ENCODE measurements around the gene RNF13. TPM values are rescaled to one million over a fixed set of nuclear protein-coding genes. Genes with fewer than 3 reads are reported as not detected.

Gene RNF13
- total RNA-seq, 1 donor from 2014 or later, result 66.0 TPM

DNA sequence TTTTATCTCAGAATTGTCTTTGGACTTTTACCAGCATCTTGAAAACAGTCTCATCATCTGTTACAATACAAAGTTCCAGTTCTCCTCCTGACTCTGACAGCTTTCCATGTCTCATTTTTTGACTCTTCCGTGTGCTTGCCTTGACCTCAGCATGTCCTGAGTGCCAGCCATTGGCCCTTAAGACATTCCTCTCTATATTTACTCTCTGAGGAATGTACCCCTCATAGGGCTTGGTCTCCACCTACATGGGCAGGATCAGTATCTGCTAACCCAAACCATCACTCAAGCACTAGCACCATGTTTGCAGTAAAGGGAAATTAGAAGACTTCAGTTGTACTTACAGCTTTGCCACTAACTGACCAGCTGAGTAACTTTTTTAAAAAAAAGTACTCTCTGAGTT is 36.8 kb upstream of the RNF13 start:
- TF ChIP-seq POLR2AphosphoS5 (IDR thresholded peaks at IDR 0.05; ENCODE audit: insufficient read depth in 1 of 2, low read depth in 1 of 2), result no peak
- TF ChIP-seq POLR2A (IDR thresholded peaks at IDR 0.05), result no peak
- TF ChIP-seq, protein P1, sequence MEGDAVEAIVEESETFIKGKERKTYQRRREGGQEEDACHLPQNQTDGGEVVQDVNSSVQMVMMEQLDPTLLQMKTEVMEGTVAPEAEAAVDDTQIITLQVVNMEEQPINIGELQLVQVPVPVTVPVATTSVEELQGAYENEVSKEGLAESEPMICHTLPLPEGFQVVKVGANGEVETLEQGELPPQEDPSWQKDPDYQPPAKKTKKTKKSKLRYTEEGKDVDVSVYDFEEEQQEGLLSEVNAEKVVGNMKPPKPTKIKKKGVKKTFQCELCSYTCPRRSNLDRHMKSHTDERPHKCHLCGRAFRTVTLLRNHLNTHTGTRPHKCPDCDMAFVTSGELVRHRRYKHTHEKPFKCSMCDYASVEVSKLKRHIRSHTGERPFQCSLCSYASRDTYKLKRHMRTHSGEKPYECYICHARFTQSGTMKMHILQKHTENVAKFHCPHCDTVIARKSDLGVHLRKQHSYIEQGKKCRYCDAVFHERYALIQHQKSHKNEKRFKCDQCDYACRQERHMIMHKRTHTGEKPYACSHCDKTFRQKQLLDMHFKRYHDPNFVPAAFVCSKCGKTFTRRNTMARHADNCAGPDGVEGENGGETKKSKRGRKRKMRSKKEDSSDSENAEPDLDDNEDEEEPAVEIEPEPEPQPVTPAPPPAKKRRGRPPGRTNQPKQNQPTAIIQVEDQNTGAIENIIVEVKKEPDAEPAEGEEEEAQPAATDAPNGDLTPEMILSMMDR (IDR thresholded peaks at IDR 0.05), result no peak
- Histone ChIP-seq H3K27me3 (no peaks in the 10 kb centered on the region), H3K4me3 (no peak overlapping the region), H3K27ac (no peak overlapping the region), H3K36me3 (no peaks in the 10 kb centered on the region), H3K9me3 (no peaks in the 10 kb centered on the region), H3K4me1 (no peaks in the 10 kb centered on the region)
- intact Hi-C loops (cut with DNase I), result loop anchor here (10.0 kb wide), 1 partner anchor 281 kb away; no protein-coding TSS in a partner anchor
- no peak for DNase-seq (ENCODE audit: extremely low spot score in 2 of 2)

DNA sequence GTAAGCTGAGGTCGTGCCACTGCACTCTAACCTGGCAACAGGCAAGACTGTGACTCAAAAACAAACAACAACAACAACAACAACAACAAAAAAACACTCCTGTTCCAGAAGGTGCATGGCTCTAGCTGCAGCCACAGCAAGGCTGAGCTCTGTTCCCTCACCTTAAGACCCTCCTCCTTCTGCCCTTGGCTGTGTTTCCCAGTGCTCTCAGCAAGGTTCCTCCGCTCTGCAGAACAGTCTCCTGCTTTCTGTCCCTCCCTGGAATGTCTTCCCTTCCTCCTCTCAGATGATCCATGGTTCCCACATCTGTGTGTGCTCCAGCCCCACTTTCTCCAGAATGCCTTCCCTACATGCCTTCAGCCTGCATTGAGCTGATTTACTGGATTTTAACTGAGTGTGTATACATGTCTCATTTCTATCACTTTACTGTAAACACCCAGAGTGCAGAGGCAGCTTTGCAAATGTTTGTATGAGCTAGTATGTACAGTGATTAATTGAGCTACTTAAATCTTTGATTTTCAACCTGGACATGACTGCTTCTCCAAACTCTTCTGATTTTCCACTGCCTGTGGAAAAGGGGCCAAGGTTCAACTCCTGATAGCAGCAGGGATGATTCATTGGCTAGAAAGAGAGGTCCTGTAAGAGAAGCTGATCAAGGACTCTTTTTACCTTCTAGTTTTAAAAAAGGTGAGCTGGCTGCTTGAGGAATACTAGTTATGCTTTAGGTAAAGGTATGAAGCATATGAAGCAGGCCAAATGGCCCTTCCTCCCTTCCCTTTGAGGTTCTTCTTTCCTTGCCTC is 35.4 kb upstream of the RNF13 start:
- no peaks in the 10 kb centered on the region for H3K36me3 ChIP-seq
- no peaks in the 10 kb centered on the region for H3K4me1 ChIP-seq
- intact Hi-C loops (cut with DNase I), result loop anchor here (10.0 kb wide), 1 partner anchor 283 kb away; no protein-coding TSS in a partner anchor
- H3K27ac ChIP-seq, result no peak overlapping the region
- no peak overlapping the region for H3K4me3 ChIP-seq
- TF ChIP-seq, protein P1 (IDR thresholded peaks at IDR 0.05), result no peak
- TF ChIP-seq POLR2A (IDR thresholded peaks at IDR 0.05) (no peak), POLR2AphosphoS5 (IDR thresholded peaks at IDR 0.05; ENCODE audit: insufficient read depth in 1 of 2, low read depth in 1 of 2) (no peak)
- DNase-seq (ENCODE audit: extremely low spot score in 2 of 2), result no peak
- H3K9me3 ChIP-seq, result no peaks in the 10 kb centered on the region
- no peaks in the 10 kb centered on the region for H3K27me3 ChIP-seq

DNA sequence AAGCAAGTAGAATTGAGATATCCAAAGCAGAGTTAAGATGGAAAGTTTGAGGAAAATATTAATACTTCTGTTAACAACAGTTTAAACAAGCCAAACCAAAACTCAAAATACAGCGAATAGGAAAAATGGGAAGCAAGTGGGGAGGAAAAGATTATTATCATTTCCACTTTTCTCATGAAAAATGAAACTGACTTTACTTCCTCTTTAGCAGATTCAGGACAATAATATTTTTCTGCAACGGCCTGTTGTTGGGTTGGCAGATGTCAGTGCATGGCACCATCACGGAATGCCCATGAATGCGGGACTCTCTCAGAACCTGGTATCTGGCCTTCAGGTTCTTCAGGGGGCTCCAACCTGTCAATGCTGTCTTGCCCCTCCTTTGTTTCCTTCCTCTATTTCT is 31.8 kb upstream of the RNF13 start:
- intact Hi-C loops (cut with DNase I), result no loop called here
- no peak for DNase-seq (ENCODE audit: extremely low spot score in 2 of 2)
- Histone ChIP-seq H3K27ac (no peak overlapping the region), H3K4me1 (peaks cover 6% of the 10 kb centered on the region), H3K27me3 (no peaks in the 10 kb centered on the region), H3K4me3 (no peak overlapping the region), H3K9me3 (no peaks in the 10 kb centered on the region), H3K36me3 (no peaks in the 10 kb centered on the region)
- no peak for TF ChIP-seq POLR2AphosphoS5 (IDR thresholded peaks at IDR 0.05; ENCODE audit: insufficient read depth in 1 of 2, low read depth in 1 of 2)
- TF ChIP-seq, protein P1 (IDR thresholded peaks at IDR 0.05), result no peak
- no peak for TF ChIP-seq POLR2A (IDR thresholded peaks at IDR 0.05)

DNA sequence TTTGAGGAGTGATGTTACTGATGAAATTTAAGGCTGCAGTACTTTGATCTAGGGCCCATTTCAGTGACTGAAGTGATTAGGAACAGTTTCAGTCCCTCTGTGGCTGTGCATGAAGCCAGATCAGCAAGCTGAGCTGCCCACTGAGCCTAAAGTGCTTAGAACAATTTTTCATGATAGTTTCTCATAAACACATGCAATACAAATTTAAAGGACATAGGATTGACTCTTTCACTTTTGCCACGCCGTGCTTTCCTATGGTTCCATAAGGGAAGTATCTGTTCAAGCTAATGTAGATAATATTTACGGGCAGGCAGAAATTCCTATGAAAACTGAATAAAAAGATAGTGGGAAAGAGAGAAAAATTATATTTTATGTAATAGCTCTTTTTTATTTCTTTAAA is 31.3 kb upstream of the RNF13 start:
- H3K4me1 ChIP-seq, result peaks cover 6% of the 10 kb centered on the region
- DNase-seq (ENCODE audit: extremely low spot score in 2 of 2), result no peak
- H3K27ac ChIP-seq, result no peak overlapping the region
- H3K36me3 ChIP-seq, result no peaks in the 10 kb centered on the region
- intact Hi-C loops (cut with DNase I), result no loop called here
- H3K9me3 ChIP-seq, result no peaks in the 10 kb centered on the region
- TF ChIP-seq, protein P1 (IDR thresholded peaks at IDR 0.05), result no peak
- TF ChIP-seq POLR2A (IDR thresholded peaks at IDR 0.05) (no peak), POLR2AphosphoS5 (IDR thresholded peaks at IDR 0.05; ENCODE audit: insufficient read depth in 1 of 2, low read depth in 1 of 2) (no peak)
- no peak overlapping the region for H3K4me3 ChIP-seq
- H3K27me3 ChIP-seq, result no peaks in the 10 kb centered on the region

DNA sequence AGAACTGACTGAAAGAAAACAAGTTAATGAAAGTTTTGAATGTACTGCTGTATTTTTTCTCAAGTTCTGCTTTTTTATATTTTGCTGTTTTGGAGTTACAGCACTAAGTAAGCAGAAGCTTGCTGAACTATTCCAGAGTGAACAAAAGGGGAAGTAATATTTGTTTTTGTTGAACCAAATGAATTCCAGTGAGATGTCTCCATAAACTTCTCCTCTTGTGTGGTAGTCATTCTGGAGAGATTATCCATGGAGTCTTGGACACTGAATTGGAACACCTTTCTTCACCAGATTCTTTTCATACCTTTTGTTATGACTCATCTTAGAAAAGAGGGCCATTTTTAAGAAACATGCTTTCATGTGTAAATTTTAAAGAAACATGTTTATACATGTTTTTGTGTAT is 29.4 kb upstream of the RNF13 start:
- TF ChIP-seq, protein P1 (IDR thresholded peaks at IDR 0.05), result no peak
- TF ChIP-seq POLR2A (IDR thresholded peaks at IDR 0.05), result no peak
- no peak for TF ChIP-seq POLR2AphosphoS5 (IDR thresholded peaks at IDR 0.05; ENCODE audit: insufficient read depth in 1 of 2, low read depth in 1 of 2)
- no peak overlapping the region for H3K27ac ChIP-seq
- no peak for DNase-seq (ENCODE audit: extremely low spot score in 2 of 2)
- H3K36me3 ChIP-seq, result no peaks in the 10 kb centered on the region
- peaks cover 6% of the 10 kb centered on the region for H3K4me1 ChIP-seq
- no peaks in the 10 kb centered on the region for H3K27me3 ChIP-seq
- intact Hi-C loops (cut with DNase I), result no loop called here
- no peak overlapping the region for H3K4me3 ChIP-seq
- no peaks in the 10 kb centered on the region for H3K9me3 ChIP-seq

Data from vagina (tissue), 2 donors.